GM18951 (cell line): ENCODE results near the gene CCDC89.

ENCODE experiments used
- POLR2A ChIP-seq: IDR thresholded peaks from 4 replicates; pipeline ENCODE4 v1.6.1; 2011; ENCODE audit warnings: mild to moderate bottlenecking; ENCODE audit not compliant: insufficient read length, insufficient read depth; ENCODE audit errors: extremely low read depth
- in situ Hi-C: fragments of 300-500 bp; cut with MboI; formaldehyde crosslinking; loops from one replicate; pipeline ENCODE4 v1.12.0; 2022; ENCODE audit warnings: low sequenced_read_pairs, mixed read lengths, inconsistent platforms; ENCODE audit not compliant: unreplicated experiment

The CCDC89 gene

GRCh38 chr11:85652786-85653447 lies 33.1 kb downstream of the CCDC89 start:
- TF ChIP-seq POLR2A, result no peak
- in situ Hi-C loops, result no loop called here

DNA sequence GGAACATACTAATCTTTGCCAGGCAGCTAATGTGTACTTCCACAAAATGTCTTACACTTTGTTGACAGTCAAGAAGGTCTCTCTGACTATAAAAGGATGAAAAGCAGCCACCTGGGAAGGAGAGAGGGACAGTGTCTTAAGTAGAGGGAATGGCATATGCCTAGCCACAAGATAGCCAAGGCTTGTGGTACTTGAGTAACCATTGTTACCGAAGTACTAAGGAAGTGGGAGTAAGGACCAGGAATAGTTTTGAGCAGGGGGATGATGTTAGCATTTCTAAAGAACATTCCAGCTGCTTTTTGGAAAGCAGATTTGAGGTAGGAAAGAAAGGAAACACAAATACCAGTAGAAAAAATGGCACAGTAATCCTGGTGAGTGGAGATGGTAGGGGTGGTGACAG lies 34.9 kb downstream of the CCDC89 start:
- in situ Hi-C loops, result no loop called here
- TF ChIP-seq POLR2A, result no peak

DNA sequence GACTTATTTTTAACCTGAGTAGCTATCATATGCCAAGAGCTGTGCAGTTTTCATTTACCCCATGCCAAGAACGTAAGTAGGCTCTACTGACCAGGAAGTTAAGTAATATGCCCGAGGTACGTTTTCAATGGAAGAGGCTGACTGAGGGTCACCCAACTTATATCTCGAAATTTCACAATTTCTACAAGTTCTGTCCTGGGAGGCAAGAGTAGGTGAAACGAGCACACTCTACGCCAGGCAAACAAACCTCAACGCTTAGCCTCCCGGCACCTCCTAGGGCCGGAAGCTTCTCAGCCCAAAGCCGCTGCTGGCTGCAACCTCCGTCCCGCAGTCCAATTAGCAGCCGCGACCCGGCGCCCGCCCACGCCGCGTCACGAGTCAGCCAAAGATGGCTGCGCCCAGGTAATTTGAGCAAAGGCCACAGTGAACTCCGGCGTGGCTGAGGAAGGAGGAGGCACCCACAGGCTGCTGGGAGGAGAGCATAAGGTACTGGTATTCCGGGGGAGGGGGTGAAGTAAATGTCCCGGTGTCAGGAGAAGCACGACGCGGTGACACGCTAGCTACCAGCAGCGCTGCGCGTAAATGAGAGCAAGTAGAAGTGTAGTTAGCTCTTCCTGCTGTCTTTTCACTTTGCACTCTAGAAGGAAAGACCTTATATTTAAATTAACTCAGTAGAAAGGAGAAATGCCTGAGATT lies 38.2 kb downstream of the CCDC89 start, which contains the start of gene TMEM126A:
Gene TMEM126A (plus strand): TSS at position 364 of the 696 bp plus-strand sequence. CDS start 2,289 bp downstream, outside the sequence.
- peak; percentile 94 for TF ChIP-seq POLR2A
- in situ Hi-C loops, result no loop called here

DNA sequence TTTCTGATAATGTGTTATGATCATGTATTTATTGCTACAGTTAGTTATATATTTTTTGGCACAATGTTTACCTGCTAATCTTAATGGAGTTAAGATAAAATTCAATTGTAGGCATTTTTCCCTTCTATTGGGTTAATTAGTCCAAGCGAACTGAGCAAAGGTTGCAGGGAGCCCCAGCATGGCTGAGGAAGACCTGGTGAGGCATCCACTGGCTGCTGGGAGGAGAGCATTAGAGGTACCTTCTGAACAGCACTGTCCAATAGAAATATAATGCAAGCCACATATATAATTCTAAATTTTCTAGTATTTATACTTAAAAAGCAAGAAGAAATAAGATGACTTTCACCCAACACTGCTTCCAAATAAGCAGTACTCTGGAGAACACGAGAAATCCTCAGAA lies 38.9 kb downstream of the CCDC89 start:
- TF ChIP-seq POLR2A, result no peak
- in situ Hi-C loops, result no loop called here

GRCh38 chr11:85643191-85643614 lies 42.8 kb downstream of the CCDC89 start:
- in situ Hi-C loops, result no loop called here
- TF ChIP-seq POLR2A, result no peak

- in situ Hi-C loops, result no loop called here
- no peak for TF ChIP-seq POLR2A
Measured at GRCh38 chr11:85634747-85635146, 51.2 kb downstream of the CCDC89 start.
